Endothelial cell of umbilical vein (primary cell): ENCODE data around the gene NPB.

Experiments used
- CTCF ChIP-seq, 2 donors: IDR thresholded peaks; 1 replicate in 1 of 2; 2 replicates in 1 of 2; pipeline ENCODE4 v1.5.1; 2011; ENCODE audit warnings: low read length in 2 of 2, mild to moderate bottlenecking in 2 of 2, moderate library complexity in 2 of 2, control low read depth in 1 of 2, inconsistent platforms in 1 of 2, low read depth in 1 of 2; ENCODE audit not compliant: insufficient read depth in 1 of 2; ENCODE audit errors: extremely low read depth in 1 of 2
- EZH2 ChIP-seq: IDR thresholded peaks from 2 replicates; pipeline ENCODE4 v1.6.1; 2012; ENCODE audit warnings: borderline replicate concordance, low read depth, mild to moderate bottlenecking, moderate library complexity, low read length, inconsistent platforms; ENCODE audit not compliant: severe bottlenecking
- FOS ChIP-seq: IDR thresholded peaks from 2 replicates; pipeline ENCODE4 v1.6.1; 2011; ENCODE audit warnings: mild to moderate bottlenecking, low read length, moderate library complexity, borderline replicate concordance; ENCODE audit not compliant: insufficient read depth
- JUN ChIP-seq: IDR thresholded peaks from 2 replicates; pipeline ENCODE4 v1.6.1; 2011; ENCODE audit warnings: borderline replicate concordance, low read depth; ENCODE audit not compliant: insufficient read length, insufficient read depth
- MAX ChIP-seq: IDR thresholded peaks from 2 replicates; pipeline ENCODE4 v1.6.1; 2011; ENCODE audit not compliant: insufficient read depth, insufficient read length
- MYC ChIP-seq: IDR thresholded peaks from one replicate; pipeline ENCODE4 v1.6.1; 2011; ENCODE audit warnings: mild to moderate bottlenecking, low read depth, low read length

- no peak for TF ChIP-seq CTCF (IDR thresholded peaks at IDR 0.05; ENCODE audit: extremely low read depth in 1 of 2, insufficient read depth in 1 of 2, low read depth in 1 of 2, low read length in 2 of 2)
- TF ChIP-seq EZH2, result no peak
- no peak for TF ChIP-seq FOS
- no peak for TF ChIP-seq MAX
- no peak for TF ChIP-seq MYC
- TF ChIP-seq JUN, result no peak
Observed at GRCh38 chr17:81884520-81884919, 17.5 kb upstream of the NPB start.
